Naive thymus-derived CD4-positive, alpha-beta T cell (primary cell): ENCODE results near the gene RETSAT. TPM values are rescaled to one million over a fixed set of nuclear protein-coding genes. Genes with fewer than 3 reads are reported as not detected.
"Not testable (repeated sequence)": the region's sequence is repeated elsewhere in the genome, so short reads cannot be mapped to it uniquely, and the experiment has no call there.

ENCODE experiments used
- ATAC-seq: fragments of 150-1000 bp; cut with Tn5 transposase; 2 replicates; pipeline ENCODE4 v1.10.0; 2021; ENCODE audit warnings: mild to moderate bottlenecking, moderate library complexity
- CTCF ChIA-PET: fragments of 350-600 bp; sonication (Branson Sonifier 250); formaldehyde crosslinking; loops from one replicate; lab custom pipeline; 2021; ENCODE audit warnings: antibody characterized with exemption; lab: Charles Lee
- POLR2A ChIA-PET: fragments of 350-600 bp; sonication (Branson Sonifier 250); formaldehyde crosslinking; loops from one replicate; lab custom pipeline; 2021; ENCODE audit warnings: antibody characterized with exemption, inconsistent platforms; lab: Charles Lee
- DNase-seq, 9 donors: peaks; one replicate each; pipeline versions ENCODE4 v3.0.0 to v3.0.0-alpha.2; 2020 to 2022; ENCODE audit warnings: mixed read lengths in 1 of 9
- H3K27ac ChIP-seq: one replicate; pipeline ENCODE4 v1.7.0; 2013; ENCODE audit warnings: mild to moderate bottlenecking, low read depth, low read length, moderate library complexity
- H3K27me3 ChIP-seq, 2 donors: one replicate each; pipeline ENCODE4 v1.7.0; 2013; ENCODE audit warnings: low read length in 2 of 2, mild to moderate bottlenecking in 2 of 2, moderate library complexity in 2 of 2; ENCODE audit not compliant: control insufficient read depth in 2 of 2, insufficient read depth in 2 of 2
- H3K36me3 ChIP-seq, 3 experiments: 1 replicate in 2 of 3; 2 replicates in 1 of 3; pipeline ENCODE4 v1.7.0; 2013; ENCODE audit warnings: low read length in 3 of 3, mild to moderate bottlenecking in 3 of 3, moderate library complexity in 1 of 3; ENCODE audit not compliant: insufficient read depth in 3 of 3, control insufficient read depth in 2 of 3
- H3K4me1 ChIP-seq, 2 donors: one replicate each; pipeline ENCODE4 v1.7.0; 2013; ENCODE audit warnings: low read length in 2 of 2, mild to moderate bottlenecking in 2 of 2, moderate library complexity in 1 of 2; ENCODE audit not compliant: control insufficient read depth in 2 of 2, insufficient read depth in 2 of 2
- H3K4me3 ChIP-seq: 2 replicates; pipeline ENCODE4 v1.7.0; 2013; ENCODE audit warnings: mild to moderate bottlenecking, low read length
- H3K9me3 ChIP-seq, 3 experiments: 1 replicate in 2 of 3; 2 replicates in 1 of 3; pipeline ENCODE4 v1.7.0; 2013; ENCODE audit warnings: low read length in 3 of 3; ENCODE audit not compliant: control insufficient read depth in 2 of 3
- H3K27ac Mint-ChIP-seq, 9 donors: one replicate each; pipeline ENCODE4 v1.8.0; 2020 to 2022; ENCODE audit warnings: mixed read lengths in 9 of 9, mild to moderate bottlenecking in 8 of 9, moderate library complexity in 5 of 9, inconsistent platforms in 2 of 9
- H3K27me3 Mint-ChIP-seq, 5 donors: one replicate each; pipeline ENCODE4 v1.8.0; 2021 to 2022; ENCODE audit warnings: mixed read lengths in 5 of 5, mild to moderate bottlenecking in 1 of 5
- H3K36me3 Mint-ChIP-seq, 5 donors: one replicate each; pipeline ENCODE4 v1.8.0; 2020 to 2022; ENCODE audit warnings: mixed read lengths in 5 of 5, mild to moderate bottlenecking in 3 of 5, inconsistent platforms in 1 of 5
- H3K4me1 Mint-ChIP-seq, 7 donors: one replicate each; pipeline ENCODE4 v1.8.0; 2020 to 2022; ENCODE audit warnings: mixed read lengths in 7 of 7, mild to moderate bottlenecking in 3 of 7, inconsistent platforms in 1 of 7
- H3K4me3 Mint-ChIP-seq, 10 donors: one replicate each; pipeline ENCODE4 v1.8.0; 2020 to 2022; ENCODE audit warnings: mild to moderate bottlenecking in 10 of 10, mixed read lengths in 10 of 10, moderate library complexity in 6 of 10, inconsistent platforms in 2 of 10
- H3K9me3 Mint-ChIP-seq, 11 donors: one replicate each; pipeline ENCODE4 v1.8.0; 2020 to 2022; ENCODE audit warnings: mixed read lengths in 11 of 11, mild to moderate bottlenecking in 4 of 11, inconsistent platforms in 1 of 11, moderate library complexity in 1 of 11
- intact Hi-C, 2 donors: fragments of 100-400 bp; cut with micrococcal nuclease; formaldehyde crosslinking; loops; one replicate each; pipeline ENCODE4 v1.15.1; 2023
- polyA plus RNA-seq, 2 donors: library from polyadenylated mRNA; unstranded; fragments of 300-500 nt; fragmentation: Illumina TruSeq; gene quantifications; one replicate each; pipeline ENCODE4 v1.2.3, GENCODE V29; 2021
- total RNA-seq, 6 experiments: library from RNA in 5 of 6; stranded (reverse) in 5 of 6; gene quantifications; 1 replicate in 5 of 6; 2 replicates in 1 of 6; pipeline ENCODE4 v1.2.3 and lab custom pipeline; 2021 to 2026

Gene RETSAT
- total and polyA plus RNA-seq, 7 experiments from 2014 or later: 8.9 to 30.5 (median 19.5) TPM

DNA sequence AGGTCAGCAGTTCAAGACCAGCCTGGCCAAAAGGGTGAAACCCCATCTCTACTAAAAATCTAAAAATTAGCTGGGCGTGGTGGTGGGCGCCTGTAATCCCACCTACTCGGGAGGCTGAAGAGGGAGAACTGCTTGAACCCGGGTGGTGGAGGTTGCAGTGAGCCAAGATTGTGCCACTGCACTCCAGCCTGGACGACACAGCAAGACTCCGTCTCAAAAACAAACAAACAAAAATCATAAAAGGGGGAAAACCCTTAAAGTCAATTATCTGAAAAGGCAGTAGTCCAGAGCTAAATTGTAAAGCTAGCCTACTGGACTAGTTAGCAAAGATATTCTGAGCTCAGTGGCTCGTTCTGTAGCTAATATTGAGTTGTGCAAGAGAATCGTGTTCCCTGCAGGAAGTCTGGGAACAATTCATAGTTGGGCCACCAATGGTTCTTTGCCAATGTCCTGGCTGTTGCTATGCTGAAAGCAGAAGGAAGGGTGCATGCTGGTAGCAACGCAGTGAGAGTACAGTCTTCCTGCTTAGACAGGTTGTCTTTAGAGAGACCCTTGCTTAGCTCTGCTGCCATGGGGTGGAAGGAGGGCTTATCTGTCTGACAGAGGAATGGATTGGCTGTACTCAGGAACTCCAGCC, 30.9 kb downstream of the RETSAT start:
- ChIA-PET CTCF (interaction anchor here (1.0 to 1.6 kb wide), 2 partner anchors 22 to 24 kb away, joined by 3 to 4 read pairs; no protein-coding TSS in a partner anchor), POLR2A (interaction anchor here (0.6 to 12.6 kb wide), 6 partner anchors 9 to 293 kb away, joined by 3 to 220 read pairs (median 6); partner anchors contain the start of genes ELMOD3, MAT2A and RETSAT)
- peaks cover 20 to 78% (median 73%) of the 10 kb centered on the region in 5 donors for H3K36me3 Mint-ChIP-seq
- peak overlapping the region in 8 of 9 donors; percentile 48 to 100 (median 98) for H3K27ac Mint-ChIP-seq
- no peaks in the 10 kb centered on the region for H3K27me3 Mint-ChIP-seq
- H3K4me1 Mint-ChIP-seq: peaks cover 64 to 85% (median 81%) of the 10 kb centered on the region in 7 donors
- Histone ChIP-seq H3K36me3 (peaks cover 26 to 74% (median 49%) of the 10 kb centered on the region in 3 experiments), H3K9me3 (no peaks in the 10 kb centered on the region), H3K4me1 (peaks cover 69 to 74% of the 10 kb centered on the region in 2 donors), H3K27ac (peak overlapping the region; percentile 58), H3K4me3 (peak overlapping the region; percentile 6), H3K27me3 (no peaks in the 10 kb centered on the region)
- intact Hi-C loops: loop anchor here in 1 of 2 donors (10.0 kb wide), 1 partner anchor 711 kb away; no protein-coding TSS in a partner anchor
- DNase-seq (no peak), ATAC-seq (no peak)
- H3K9me3 Mint-ChIP-seq: peaks cover 0 to 3% (median 0%) of the 10 kb centered on the region in 11 donors
- peak overlapping the region; percentile 64 to 100 (median 99) for H3K4me3 Mint-ChIP-seq

DNA sequence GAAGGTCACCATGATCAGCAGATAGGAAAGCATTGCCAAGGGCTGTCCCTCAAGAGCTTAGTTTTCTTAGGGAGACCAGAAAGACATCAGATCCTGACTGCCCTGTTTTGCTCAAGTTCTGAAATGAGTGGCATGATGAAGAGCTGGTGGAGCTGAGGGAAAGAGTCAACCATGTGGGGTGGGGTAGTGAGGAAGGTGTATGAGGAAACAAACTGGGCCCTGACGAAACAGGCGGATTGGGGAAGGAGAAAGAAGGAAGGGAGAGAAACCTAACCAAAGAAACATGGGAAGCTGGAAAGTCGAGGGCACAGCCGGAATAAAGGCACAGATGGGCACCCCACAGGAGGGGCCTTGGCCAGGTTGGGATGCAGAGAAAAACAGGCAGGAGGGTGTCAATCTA, 34.5 kb downstream of the RETSAT start:
- ChIA-PET CTCF (interaction anchor here (1.3 kb wide), 1 partner anchor 21 kb away, joined by 3 read pairs; no protein-coding TSS in a partner anchor), POLR2A (interaction anchor here (1.2 to 12.6 kb wide), 4 partner anchors 7 to 35 kb away, joined by 3 to 220 read pairs (median 24); partner anchors contain the start of genes ELMOD3, RETSAT and TGOLN2)
- Histone ChIP-seq H3K27ac (peak overlapping the region; percentile 50), H3K36me3 (peaks cover 36 to 81% (median 40%) of the 10 kb centered on the region in 3 experiments), H3K9me3 (no peaks in the 10 kb centered on the region), H3K4me1 (peaks cover 64 to 67% of the 10 kb centered on the region in 2 donors), H3K4me3 (no peak overlapping the region), H3K27me3 (no peaks in the 10 kb centered on the region)
- Mint-ChIP-seq H3K27ac (peak overlapping the region; percentile 3 to 100 (median 83)), H3K4me1 (peaks cover 60 to 76% (median 72%) of the 10 kb centered on the region in 7 donors), H3K36me3 (peaks cover 15 to 67% (median 53%) of the 10 kb centered on the region in 5 donors), H3K4me3 (peak overlapping the region; percentile 46 to 100 (median 66)), H3K9me3 (no peaks in the 10 kb centered on the region), H3K27me3 (no peaks in the 10 kb centered on the region)
- no peak for DNase-seq
- intact Hi-C loops: loop anchor here in 1 of 2 donors (10.0 kb wide), 1 partner anchor 715 kb away; no protein-coding TSS in a partner anchor
- ATAC-seq: no peak

DNA sequence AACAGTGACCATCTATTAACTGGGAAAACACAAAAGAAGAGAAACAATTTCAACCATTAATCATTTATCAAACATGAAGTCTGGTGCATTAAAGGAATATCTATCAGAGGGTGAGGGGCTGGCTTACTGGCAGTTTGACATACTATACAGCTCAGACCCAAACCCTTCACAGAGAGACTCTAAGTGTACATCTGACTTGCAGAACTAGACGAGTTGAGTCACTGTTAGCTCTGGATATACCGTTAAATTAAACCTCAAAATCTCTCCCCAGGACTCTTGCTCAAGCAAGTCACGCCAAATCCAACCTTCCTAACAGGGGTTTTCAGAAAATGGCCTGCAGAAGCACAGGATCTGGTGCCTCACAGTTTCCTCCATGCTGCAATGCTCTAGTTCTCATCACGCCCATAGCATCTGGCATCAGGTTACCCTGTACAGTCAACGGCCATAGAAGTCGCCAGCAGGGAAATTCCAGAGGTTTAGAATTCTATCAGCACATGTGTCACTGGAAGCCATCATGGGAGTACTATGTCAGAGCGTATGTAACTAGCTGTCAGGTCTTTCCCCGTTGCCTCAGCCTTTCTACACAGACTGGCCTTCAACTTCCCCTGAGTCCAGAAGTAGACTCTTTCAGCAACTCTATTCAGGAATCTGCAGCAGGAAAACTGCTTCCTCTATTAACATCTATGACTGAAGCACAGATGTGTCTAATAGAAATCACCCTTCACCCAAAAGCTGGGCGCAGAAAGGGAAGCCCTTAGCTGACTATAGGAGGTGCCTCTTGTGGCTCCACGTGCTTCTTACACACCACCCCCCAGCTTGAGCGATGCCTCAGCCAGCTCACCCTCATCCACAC, 35.9 kb downstream of the RETSAT start:
- peak in 2 of 9 donors; percentile 33 to 37 for DNase-seq
- H3K36me3 ChIP-seq: peaks cover 25 to 80% (median 26%) of the 10 kb centered on the region in 3 experiments
- H3K4me3 ChIP-seq: no peak overlapping the region
- peaks cover 15 to 55% (median 48%) of the 10 kb centered on the region in 5 donors for H3K36me3 Mint-ChIP-seq
- no peaks in the 10 kb centered on the region for H3K9me3 ChIP-seq
- peak; percentile 64 for ATAC-seq
- H3K4me1 Mint-ChIP-seq: peaks cover 53 to 66% (median 61%) of the 10 kb centered on the region in 7 donors
- H3K4me3 Mint-ChIP-seq: peak overlapping the region; percentile 13 to 100 (median 60)
- H3K9me3 Mint-ChIP-seq: no peaks in the 10 kb centered on the region
- intact Hi-C loops: loop anchor here in 1 of 2 donors (1.0 kb wide), 1 partner anchor 8 kb away; no protein-coding TSS in a partner anchor
- H3K4me1 ChIP-seq: peaks cover 51 to 54% of the 10 kb centered on the region in 2 donors
- POLR2A ChIA-PET: interaction anchor here (0.7 to 12.6 kb wide), 6 partner anchors 9 to 36 kb away, joined by 3 to 220 read pairs (median 8); partner anchors contain the start of genes ELMOD3, RETSAT and TGOLN2
- no peaks in the 10 kb centered on the region for H3K27me3 ChIP-seq
- CTCF ChIA-PET: interaction anchor here (1.6 kb wide), 1 partner anchor 9 kb away, joined by 4 read pairs; no protein-coding TSS in a partner anchor
- H3K27ac ChIP-seq: peak overlapping the region; percentile 40
- H3K27me3 Mint-ChIP-seq: no peaks in the 10 kb centered on the region
- peak overlapping the region in 8 of 9 donors; percentile 61 to 100 (median 90) for H3K27ac Mint-ChIP-seq

DNA sequence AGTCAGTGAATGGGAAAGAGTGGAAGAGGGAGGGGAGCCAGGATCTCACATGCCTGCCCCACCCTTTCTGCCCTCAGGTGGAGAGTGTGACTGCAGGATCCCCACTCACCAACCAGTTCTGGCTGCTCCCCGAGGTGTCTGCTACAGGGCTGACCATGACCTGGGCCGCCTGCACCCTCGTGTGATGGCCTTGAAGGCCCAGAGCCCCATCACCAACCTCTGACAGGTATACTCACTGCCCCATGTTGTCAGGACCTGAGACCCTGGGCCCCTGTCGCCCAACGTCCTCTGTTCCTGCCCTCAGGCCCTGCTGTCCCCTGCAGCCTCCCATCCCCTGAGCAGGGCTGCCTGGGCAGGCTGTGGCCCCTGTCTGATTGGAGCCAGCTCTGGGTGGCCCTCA, 38.4 kb downstream of the RETSAT start:
- Histone ChIP-seq H3K4me1 (peaks cover 25 to 29% of the 10 kb centered on the region in 2 donors), H3K36me3 (peaks cover 5 to 57% (median 18%) of the 10 kb centered on the region in 3 experiments)
- H3K9me3 ChIP-seq, DNase-seq, H3K9me3 Mint-ChIP-seq, H3K27me3 Mint-ChIP-seq, H3K27me3 ChIP-seq, H3K4me3 Mint-ChIP-seq, intact Hi-C loops, ATAC-seq, CTCF ChIA-PET, H3K27ac ChIP-seq, H3K4me3 ChIP-seq: not testable (repeated sequence)
- H3K36me3 Mint-ChIP-seq: peaks cover 15 to 40% (median 27%) of the 10 kb centered on the region in 5 donors
- peaks cover 33 to 48% (median 37%) of the 10 kb centered on the region in 7 donors for H3K4me1 Mint-ChIP-seq
- H3K27ac Mint-ChIP-seq: peak overlapping the region in 2 of 9 donors; percentile 65 to 71
- POLR2A ChIA-PET: interaction anchor here (12.6 kb wide), 1 partner anchor 9 kb away, joined by 220 read pairs; no protein-coding TSS in a partner anchor

DNA sequence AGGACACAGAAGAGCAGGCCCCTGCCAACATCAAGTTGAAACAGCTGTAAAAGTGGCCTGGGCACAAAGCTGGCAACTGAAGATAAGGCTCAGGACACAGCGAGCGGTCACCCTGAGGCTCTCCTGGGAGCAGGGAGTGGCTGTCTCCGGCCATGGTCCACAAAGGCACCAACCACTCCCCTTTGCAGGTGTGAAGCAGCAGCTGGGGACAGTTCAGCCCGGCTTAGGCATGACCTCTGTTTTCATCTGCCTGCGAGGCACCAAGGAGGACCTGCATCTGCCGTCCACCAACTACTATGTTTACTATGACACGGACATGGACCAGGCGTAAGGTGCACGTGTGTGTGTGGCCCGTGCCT, 39.5 kb downstream of the RETSAT start:
- POLR2A ChIA-PET: interaction anchor here (0.5 to 2.0 kb wide), 6 partner anchors 8 to 856 kb away, joined by 3 to 12 read pairs (median 4); partner anchors contain the start of genes ST3GAL5, SUCLG1 and TGOLN2
- Mint-ChIP-seq H3K27me3 (no peaks in the 10 kb centered on the region), H3K4me3 (no peak overlapping the region), H3K27ac (peak overlapping the region in 8 of 9 donors; percentile 3 to 71 (median 54)), H3K4me1 (peaks cover 27 to 46% (median 32%) of the 10 kb centered on the region in 7 donors), H3K9me3 (no peaks in the 10 kb centered on the region), H3K36me3 (peaks cover 5 to 32% (median 17%) of the 10 kb centered on the region in 5 donors)
- H3K27ac ChIP-seq: no peak overlapping the region
- CTCF ChIA-PET: no interaction called here
- H3K27me3 ChIP-seq: no peaks in the 10 kb centered on the region
- H3K4me1 ChIP-seq: peaks cover 15 to 25% of the 10 kb centered on the region in 2 donors
- intact Hi-C loops: no loop called here
- H3K4me3 ChIP-seq: no peak overlapping the region
- no peaks in the 10 kb centered on the region for H3K9me3 ChIP-seq
- DNase-seq (no peak), ATAC-seq (no peak)
- H3K36me3 ChIP-seq: peaks cover 0 to 47% (median 13%) of the 10 kb centered on the region in 3 experiments
